BLaER1 treated with 17β-estradiol and CSF1 and Interleukin-3, amounts not matched to agents 10 nM and 100 nM (cell line): ENCODE data around the gene CPSF3.

Source experiments
- H3K27ac ChIP-seq, 11 experiments: shearing (Covaris generic); formaldehyde crosslinking; 2 replicates each; pipeline ENCODE4 v1.8.1; 2022
- H3K27me3 ChIP-seq, 11 experiments: shearing (Covaris generic); formaldehyde crosslinking; 2 replicates each; pipeline ENCODE4 v1.8.1; 2022
- H3K36me3 ChIP-seq, 11 experiments: shearing (Covaris generic); formaldehyde crosslinking; 2 replicates each; pipeline ENCODE4 v1.8.1; 2022
- H3K4me1 ChIP-seq, 10 experiments: shearing (Covaris generic); formaldehyde crosslinking; 2 replicates each; pipeline ENCODE4 v1.8.1; 2022
- H3K4me2 ChIP-seq, 11 experiments: shearing (Covaris generic); formaldehyde crosslinking; 2 replicates each; pipeline ENCODE4 v1.8.1; 2022
- H3K4me3 ChIP-seq, 10 experiments: shearing (Covaris generic); formaldehyde crosslinking; 2 replicates each; pipeline ENCODE4 v1.8.1; 2022
- H3K9ac ChIP-seq, 11 experiments: shearing (Covaris generic); formaldehyde crosslinking; 2 replicates each; pipeline ENCODE4 v1.8.1; 2022
- H3K9me3 ChIP-seq, 11 experiments: shearing (Covaris generic); formaldehyde crosslinking; replicated peaks in 1 of 11; 2 replicates each; pipeline ENCODE4 v1.8.1; 2022
- H4K20me1 ChIP-seq, 11 experiments: shearing (Covaris generic); formaldehyde crosslinking; 2 replicates each; pipeline ENCODE4 v1.8.1; 2022
- Cebpa-rat ChIP-seq, 11 experiments: shearing (Covaris generic); IDR thresholded peaks; 2 replicates each; pipeline ENCODE4 v1.8.1; 2022

CPSF3 gene

DNA sequence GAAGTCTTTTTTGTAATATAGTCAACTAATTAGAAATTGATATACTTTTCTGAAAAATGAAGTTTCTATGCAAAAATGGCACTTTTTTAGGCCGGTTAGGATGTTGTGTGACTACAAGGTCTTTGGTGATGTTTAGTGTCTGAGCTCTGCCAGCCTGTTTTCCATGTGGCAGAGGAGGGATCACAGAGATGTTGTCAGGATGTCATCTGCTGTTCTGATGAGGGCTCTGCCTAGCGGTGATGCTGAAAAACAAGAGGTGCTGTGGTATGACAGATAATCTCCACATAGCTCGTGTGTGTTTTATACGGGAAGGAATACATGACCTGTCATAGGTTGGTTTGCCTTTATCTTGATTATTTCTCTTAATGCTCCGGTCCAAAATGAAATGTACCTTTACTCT is 38.9 kb downstream of the CPSF3 start:
- TF ChIP-seq Cebpa-rat (IDR thresholded peaks at IDR 0.05) = no peak
- H3K27ac ChIP-seq = no peak overlapping the region
- H3K9me3 ChIP-seq = no peaks in the 10 kb centered on the region
- H3K4me3 ChIP-seq = no peak overlapping the region
- H3K4me1 ChIP-seq = peaks cover 16 to 29% (median 24%) of the 10 kb centered on the region in 10 experiments
- H4K20me1 ChIP-seq = peaks cover 0 to 10% (median 3%) of the 10 kb centered on the region in 11 experiments; a peak in 7 of 22 replicates
- H3K9ac ChIP-seq = no peak overlapping the region
- no peaks in the 10 kb centered on the region for H3K27me3 ChIP-seq
- H3K4me2 ChIP-seq = no peak overlapping the region; a peak in 1 of 22 replicates
- H3K36me3 ChIP-seq = peaks cover 67 to 94% (median 74%) of the 10 kb centered on the region in 11 experiments

DNA sequence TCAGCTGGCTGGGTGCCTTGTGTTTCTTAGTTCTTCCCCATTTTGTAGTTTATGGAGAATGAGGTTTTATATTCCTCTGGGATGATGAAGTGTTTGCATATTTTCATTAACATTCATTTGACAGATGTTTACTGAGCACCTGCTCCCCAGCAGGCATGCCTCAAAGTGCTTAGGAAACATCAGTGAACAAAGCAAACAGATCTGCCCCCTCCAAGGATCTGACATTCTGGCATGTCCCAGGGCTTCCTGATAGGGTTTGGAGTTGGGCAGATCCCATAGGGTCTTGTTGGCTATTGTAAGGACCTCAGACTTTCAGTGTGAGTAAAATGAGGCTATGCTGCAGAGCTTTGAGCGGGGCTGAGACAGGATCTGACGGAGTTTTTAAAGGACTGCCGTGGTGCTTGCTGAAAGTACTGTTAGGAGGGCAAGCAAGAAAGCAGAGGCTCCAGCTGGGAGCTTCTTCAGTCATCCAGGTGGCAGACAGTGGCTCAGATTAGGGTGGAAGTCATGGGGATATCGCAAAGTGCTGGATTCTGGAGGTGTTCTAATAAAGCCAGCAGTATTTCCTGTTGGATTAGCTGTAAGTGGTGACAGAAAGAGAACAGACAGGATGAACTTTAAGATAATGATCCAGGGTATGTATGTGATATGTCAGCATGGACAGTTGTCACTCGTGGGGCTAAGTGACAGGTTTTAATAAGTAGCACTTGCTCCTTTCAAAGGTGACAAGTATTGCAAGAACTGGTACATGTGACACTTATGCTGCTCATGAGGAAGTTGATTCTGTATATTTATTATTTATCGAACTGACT is 39.6 kb downstream of the CPSF3 start:
- Histone ChIP-seq H3K4me1 (peaks cover 16 to 29% (median 24%) of the 10 kb centered on the region in 10 experiments), H3K27ac (peak overlapping the region in 7 of 11 experiments; percentile 7 to 56 (median 25); a peak in 9 of 22 replicates), H3K36me3 (peaks cover 65 to 94% (median 74%) of the 10 kb centered on the region in 11 experiments), H3K9me3 (no peaks in the 10 kb centered on the region), H3K27me3 (no peaks in the 10 kb centered on the region), H3K9ac (peak overlapping the region in 2 of 11 experiments; percentile 2 to 19; a peak in 2 of 22 replicates), H3K4me3 (no peak overlapping the region), H4K20me1 (peaks cover 0 to 10% (median 3%) of the 10 kb centered on the region in 11 experiments; a peak in 7 of 22 replicates), H3K4me2 (peak overlapping the region; percentile 1 to 41 (median 22); a peak in 12 of 22 replicates)
- TF ChIP-seq Cebpa-rat (IDR thresholded peaks at IDR 0.05) = no peak

DNA sequence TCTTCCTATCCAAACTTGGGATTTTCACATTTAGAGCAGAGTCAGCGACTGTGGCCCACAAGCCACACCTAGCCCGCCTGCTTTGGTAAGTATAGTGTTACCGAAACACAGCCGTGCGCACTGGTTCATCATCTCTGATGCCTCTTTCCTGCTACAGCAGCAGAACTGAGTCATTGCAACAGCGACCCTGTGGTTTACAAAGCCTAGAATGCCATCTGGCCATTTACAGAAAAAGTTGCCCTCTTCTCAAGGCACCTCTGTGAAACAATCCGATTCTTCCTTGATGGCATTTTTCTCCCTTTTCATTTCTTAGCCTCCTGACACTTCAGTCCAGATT is 40.2 kb downstream of the CPSF3 start:
- Histone ChIP-seq H3K9ac (peak overlapping the region in 1 of 11 experiments; percentile 19; a peak in 2 of 22 replicates), H3K4me2 (peak overlapping the region in 10 of 11 experiments; percentile 1 to 41 (median 25); a peak in 11 of 22 replicates), H3K27ac (peak overlapping the region in 7 of 11 experiments; percentile 0 to 56 (median 25); a peak in 9 of 22 replicates), H3K4me1 (peaks cover 16 to 29% (median 24%) of the 10 kb centered on the region in 10 experiments), H3K27me3 (no peaks in the 10 kb centered on the region), H4K20me1 (peaks cover 0 to 10% (median 3%) of the 10 kb centered on the region in 11 experiments; a peak in 7 of 22 replicates), H3K4me3 (no peak overlapping the region), H3K9me3 (no peaks in the 10 kb centered on the region), H3K36me3 (peaks cover 65 to 94% (median 73%) of the 10 kb centered on the region in 11 experiments)
- TF ChIP-seq Cebpa-rat (IDR thresholded peaks at IDR 0.05) = peak in 4 of 11 experiments; percentile 17 to 53 (median 34); a peak in 2 of 22 replicates

DNA sequence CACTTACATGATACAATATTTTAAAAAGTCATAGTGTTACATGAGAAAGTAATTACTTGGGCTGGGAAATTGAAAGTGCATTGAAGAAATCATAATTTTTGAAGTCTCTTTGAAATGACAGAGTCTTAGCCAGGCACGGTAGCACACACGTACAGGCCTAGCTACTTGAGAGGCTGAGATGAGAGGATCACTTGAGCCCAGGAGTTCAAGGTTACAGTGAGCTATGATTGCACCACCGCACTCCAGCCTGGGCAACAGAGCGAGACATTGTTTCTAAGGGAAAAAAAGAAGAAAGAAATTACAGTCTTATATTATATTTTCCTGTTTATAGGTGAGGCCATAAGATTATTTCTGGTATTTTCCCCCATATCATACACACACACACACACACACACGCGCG is 41.7 kb downstream of the CPSF3 start:
- Histone ChIP-seq H3K27ac (peak overlapping the region in 2 of 11 experiments; percentile 38 to 40; a peak in 5 of 22 replicates), H3K4me2 (peak overlapping the region in 2 of 11 experiments; percentile 43; a peak in 1 of 22 replicates)

DNA sequence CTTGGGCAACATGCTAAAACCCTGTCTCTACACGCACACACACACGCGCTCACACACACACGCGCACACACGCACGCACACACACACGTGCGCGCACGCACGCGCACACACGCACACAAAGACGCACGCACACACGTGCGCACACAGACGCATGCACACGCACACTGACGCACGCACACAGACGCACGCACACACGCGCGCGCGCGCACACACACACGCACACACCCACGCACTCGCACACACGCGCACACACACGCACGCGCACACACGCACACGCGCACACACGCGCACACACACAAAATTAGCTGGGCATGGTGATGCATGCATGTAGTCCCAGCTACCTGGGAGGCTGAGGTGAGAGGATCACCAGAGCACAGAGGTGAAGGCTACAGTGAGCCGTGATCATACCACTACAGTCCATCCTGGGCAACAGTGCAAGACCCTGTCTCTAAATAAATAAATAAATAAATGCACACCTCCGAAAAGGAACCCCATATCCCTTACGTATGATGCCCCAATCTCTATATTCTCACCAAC is 42.8 kb downstream of the CPSF3 start:
- no peak overlapping the region; a peak in 1 of 22 replicates for H3K4me2 ChIP-seq
- peaks cover 0 to 10% (median 3%) of the 10 kb centered on the region in 11 experiments; a peak in 7 of 22 replicates for H4K20me1 ChIP-seq
- no peaks in the 10 kb centered on the region for H3K9me3 ChIP-seq
- TF ChIP-seq Cebpa-rat (IDR thresholded peaks at IDR 0.05) = no peak
- H3K4me1 ChIP-seq = peaks cover 16 to 29% (median 24%) of the 10 kb centered on the region in 10 experiments
- no peaks in the 10 kb centered on the region for H3K27me3 ChIP-seq
- H3K36me3 ChIP-seq = peaks cover 65 to 94% (median 72%) of the 10 kb centered on the region in 11 experiments
- H3K4me3 ChIP-seq = no peak overlapping the region
- no peak overlapping the region for H3K27ac ChIP-seq
- H3K9ac ChIP-seq = no peak overlapping the region

More for the DNA sequence above, 41.7 kb downstream of the CPSF3 start:
- H3K9ac ChIP-seq = no peak overlapping the region
- no peak overlapping the region for H3K4me3 ChIP-seq
- H3K4me1 ChIP-seq = peaks cover 16 to 29% (median 24%) of the 10 kb centered on the region in 10 experiments
- H3K36me3 ChIP-seq = peaks cover 68 to 94% (median 71%) of the 10 kb centered on the region in 11 experiments
- H3K9me3 ChIP-seq = no peaks in the 10 kb centered on the region
- no peak for TF ChIP-seq Cebpa-rat (IDR thresholded peaks at IDR 0.05)
- H3K27me3 ChIP-seq = no peaks in the 10 kb centered on the region
- peaks cover 0 to 10% (median 3%) of the 10 kb centered on the region in 11 experiments; a peak in 7 of 22 replicates for H4K20me1 ChIP-seq

DNA sequence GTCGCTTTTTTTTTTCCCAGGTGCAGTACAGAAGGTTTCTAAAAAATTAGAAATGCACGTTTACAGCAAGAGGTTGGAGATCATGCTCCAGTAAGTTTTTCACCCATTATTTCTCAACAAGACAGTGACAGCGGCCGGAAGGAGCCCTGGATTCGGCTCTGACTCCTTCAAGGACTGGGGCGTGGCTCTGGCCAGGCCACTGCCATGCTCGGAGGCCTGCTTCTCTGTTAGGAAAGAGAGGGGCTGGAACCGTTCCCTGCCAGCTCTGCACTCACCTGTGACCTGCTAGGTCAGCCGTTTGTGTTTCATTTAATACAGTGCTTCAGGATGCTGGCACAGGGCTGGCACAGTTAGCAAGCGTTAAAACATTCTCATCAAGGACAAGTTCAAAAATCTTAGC is 44.2 kb downstream of the CPSF3 start:
- Histone ChIP-seq H3K9ac (no peak overlapping the region), H4K20me1 (peaks cover 0 to 10% (median 3%) of the 10 kb centered on the region in 11 experiments; a peak in 7 of 22 replicates), H3K9me3 (no peaks in the 10 kb centered on the region), H3K36me3 (peaks cover 59 to 94% (median 73%) of the 10 kb centered on the region in 11 experiments), H3K4me1 (peaks cover 15 to 33% (median 27%) of the 10 kb centered on the region in 10 experiments), H3K4me2 (no peak overlapping the region), H3K27ac (no peak overlapping the region), H3K27me3 (no peaks in the 10 kb centered on the region), H3K4me3 (no peak overlapping the region)
- TF ChIP-seq Cebpa-rat (IDR thresholded peaks at IDR 0.05) = no peak

DNA sequence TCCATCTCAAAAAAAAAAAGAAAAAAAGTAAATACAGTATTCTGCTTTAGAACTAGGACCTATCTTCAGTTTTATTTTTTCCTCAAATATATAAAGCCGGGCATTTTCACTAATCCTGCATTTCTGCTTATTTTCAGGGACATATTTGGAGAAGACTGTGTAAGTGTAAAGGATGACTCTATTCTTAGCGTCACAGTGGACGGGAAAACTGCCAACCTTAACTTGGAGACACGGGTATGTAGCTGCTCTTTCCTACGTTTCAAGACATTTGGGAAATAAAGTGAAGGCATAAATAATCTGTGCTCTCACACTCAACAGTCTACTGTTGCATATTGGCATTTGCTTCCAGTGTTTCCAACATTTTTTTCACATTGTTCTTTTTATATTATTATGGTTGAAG is 47.8 kb downstream of the CPSF3 start:
- Histone ChIP-seq H3K27me3 (no peaks in the 10 kb centered on the region), H3K9me3 (no peaks in the 10 kb centered on the region), H3K27ac (no peak overlapping the region), H3K36me3 (peaks cover 43 to 67% (median 63%) of the 10 kb centered on the region in 11 experiments), H3K9ac (no peak overlapping the region), H4K20me1 (peaks cover 0 to 5% (median 0%) of the 10 kb centered on the region in 11 experiments; a peak in 4 of 22 replicates), H3K4me1 (peaks cover 20 to 38% (median 32%) of the 10 kb centered on the region in 10 experiments), H3K4me3 (no peak overlapping the region), H3K4me2 (no peak overlapping the region)
- no peak for TF ChIP-seq Cebpa-rat (IDR thresholded peaks at IDR 0.05)

DNA sequence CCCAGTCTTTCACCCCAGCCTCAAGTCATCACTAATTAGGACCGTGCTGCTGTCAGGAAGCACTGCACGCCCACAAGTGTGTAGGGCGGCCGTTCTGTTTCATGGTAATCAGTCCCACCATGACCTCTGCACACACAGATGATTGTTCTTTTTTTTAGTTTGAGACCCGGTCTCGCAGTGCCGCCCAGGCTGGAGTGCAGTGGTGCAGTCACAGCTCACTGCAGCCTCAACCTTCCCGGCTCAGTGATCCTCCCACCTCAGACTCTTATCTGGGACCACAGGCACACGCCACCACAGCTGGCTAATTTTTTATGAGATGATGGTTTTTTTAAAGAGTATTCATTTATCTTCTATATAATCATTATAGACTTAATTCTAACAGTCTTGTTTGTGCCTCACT is 49.1 kb downstream of the CPSF3 start:
- TF ChIP-seq Cebpa-rat (IDR thresholded peaks at IDR 0.05) = no peak

More for the DNA sequence above, 49.1 kb downstream of the CPSF3 start:
- Histone ChIP-seq H3K4me3 (no peak overlapping the region), H4K20me1 (peaks cover 0 to 13% (median 10%) of the 10 kb centered on the region in 11 experiments; a peak in 10 of 22 replicates), H3K4me1 (peaks cover 27 to 45% (median 40%) of the 10 kb centered on the region in 10 experiments), H3K27me3 (no peaks in the 10 kb centered on the region), H3K27ac (no peak overlapping the region), H3K9ac (no peak overlapping the region), H3K36me3 (peaks cover 47 to 63% (median 58%) of the 10 kb centered on the region in 11 experiments), H3K9me3 (no peaks in the 10 kb centered on the region), H3K4me2 (peak overlapping the region in 6 of 11 experiments; percentile 0 to 97 (median 16); a peak in 6 of 22 replicates)
